Measurements from ENCODE around the gene GCLC. TPM values are rescaled to one million over a fixed set of nuclear protein-coding genes. Genes with fewer than 3 reads are reported as not detected.

The GCLC gene
- total RNA-seq, 4 donors from 2014 or later = 63.5 to 84.3 (median 71.7) TPM

GRCh38 chr6:53529324-53530036 is 15.4 kb downstream of the GCLC start:
- H3K36me3 ChIP-seq = no peaks in the 10 kb centered on the region
- ATAC-seq = peak; percentile 17
- peak overlapping the region; percentile 67 to 81 (median 78) for H3K27ac ChIP-seq
- no peaks in the 10 kb centered on the region for H3K9me3 ChIP-seq
- peaks cover 23 to 100% (median 34%) of the 10 kb centered on the region in 3 donors for H3K4me1 ChIP-seq
- no peaks in the 10 kb centered on the region for H3K27me3 ChIP-seq
- TF ChIP-seq EP300 (IDR thresholded peaks at IDR 0.05) (no peak), CTCF (IDR thresholded peaks at IDR 0.05) (no peak), POLR2A (IDR thresholded peaks at IDR 0.05) (no peak), POLR2AphosphoS5 (IDR thresholded peaks at IDR 0.05) (no peak)
- H3K4me3 ChIP-seq = no peak overlapping the region
- WGBS, 2 donors (ENCODE audit: low coverage in 1 of 2) = 17 to 57% methylated on average over 1 to 2 of the region's 5 CpGs

- Histone ChIP-seq H3K4me3 (no peak overlapping the region), H3K36me3 (no peaks in the 10 kb centered on the region), H3K9me3 (no peaks in the 10 kb centered on the region), H3K27ac (peak overlapping the region in 2 of 4 donors; percentile 56 to 79), H3K4me1 (peaks cover 20 to 100% (median 40%) of the 10 kb centered on the region in 3 donors), H3K27me3 (no peaks in the 10 kb centered on the region)
- ATAC-seq = no peak
- TF ChIP-seq EP300 (IDR thresholded peaks at IDR 0.05) = no peak
- no peak for TF ChIP-seq POLR2AphosphoS5 (IDR thresholded peaks at IDR 0.05)
- no peak for TF ChIP-seq CTCF (IDR thresholded peaks at IDR 0.05)
- TF ChIP-seq POLR2A (IDR thresholded peaks at IDR 0.05) = no peak
Observed at GRCh38 chr6:53528107-53528506, 16.8 kb downstream of the GCLC start.

- Histone ChIP-seq H3K4me1 (peaks cover 20 to 100% (median 44%) of the 10 kb centered on the region in 3 donors), H3K36me3 (no peaks in the 10 kb centered on the region), H3K27ac (peak overlapping the region in 3 of 4 donors; percentile 56 to 79 (median 62)), H3K4me3 (no peak overlapping the region), H3K27me3 (no peaks in the 10 kb centered on the region), H3K9me3 (no peaks in the 10 kb centered on the region)
- TF ChIP-seq POLR2A (IDR thresholded peaks at IDR 0.05) (no peak), CTCF (IDR thresholded peaks at IDR 0.05) (no peak), EP300 (IDR thresholded peaks at IDR 0.05) (no peak)
- 50 to 82% methylated on average over 2 to 4 of the region's 4 CpGs for WGBS, 2 donors (ENCODE audit: low coverage in 1 of 2)
- ATAC-seq = no peak
Observed at GRCh38 chr6:53527249-53527765, 17.6 kb downstream of the GCLC start.

- Histone ChIP-seq H3K4me1 (peaks cover 9 to 92% (median 40%) of the 10 kb centered on the region in 3 donors), H3K36me3 (no peaks in the 10 kb centered on the region)
- ATAC-seq = no peak
Observed at GRCh38 chr6:53526000-53526399, 18.9 kb downstream of the GCLC start.

GRCh38 chr6:53524455-53524815 is 20.5 kb downstream of the GCLC start:
- Histone ChIP-seq H3K9me3 (no peaks in the 10 kb centered on the region), H3K36me3 (peaks cover 0 to 15% of the 10 kb centered on the region in 2 donors), H3K4me1 (peaks cover 8 to 76% (median 29%) of the 10 kb centered on the region in 3 donors), H3K27ac (peak overlapping the region; percentile 49 to 79 (median 61)), H3K4me3 (no peak overlapping the region), H3K27me3 (no peaks in the 10 kb centered on the region)
- 0 to 17% methylated on average over 1 of the region's 1 CpG for WGBS, 2 donors (ENCODE audit: low coverage in 1 of 2)
- TF ChIP-seq POLR2AphosphoS5 (IDR thresholded peaks at IDR 0.05) = no peak
- no peak for ATAC-seq

More at GRCh38 chr6:53526000-53526399, 18.9 kb downstream of the GCLC start:
- TF ChIP-seq EP300 (IDR thresholded peaks at IDR 0.05) (no peak), POLR2AphosphoS5 (IDR thresholded peaks at IDR 0.05) (no peak)
- WGBS, 2 donors (ENCODE audit: low coverage in 1 of 2) = 38 to 67% methylated on average over 1 of the region's 1 CpG
- no peaks in the 10 kb centered on the region for H3K27me3 ChIP-seq
- peak overlapping the region in 3 of 4 donors; percentile 21 to 79 (median 62) for H3K27ac ChIP-seq
- no peaks in the 10 kb centered on the region for H3K9me3 ChIP-seq
- no peak overlapping the region for H3K4me3 ChIP-seq
